SIG-M5 (cell line): ENCODE measurements around the gene SNX24.
"Not testable (repeated sequence)": the region's sequence is repeated elsewhere in the genome, so short reads cannot be mapped to it uniquely, and the experiment has no call there.

Experiments
- DNase-seq: peaks from one replicate; lab custom pipeline; 2025; lab: John Stamatoyannopoulos, UW

The SNX24 gene

GRCh38 chr5:122845229-122846050 is at the start of gene SNX24:
TSS of gene SNX24 (plus strand) at chr5:122845613. CDS start at chr5:122845634, 21 bp downstream.
- DNase-seq = no peak

- no peak for DNase-seq
Measured at GRCh38 chr5:122805481-122805880, 39.9 kb upstream of the SNX24 start.

GRCh38 chr5:122810405-122810804 is 35.0 kb upstream of the SNX24 start:
- DNase-seq = no peak

- no peak for DNase-seq
Measured at GRCh38 chr5:122815218-122815767, 30.1 kb upstream of the SNX24 start.

- no peak for DNase-seq
Measured at GRCh38 chr5:122816756-122817155, 28.7 kb upstream of the SNX24 start.

- no peak for DNase-seq
Measured at GRCh38 chr5:122831984-122832383, 13.4 kb upstream of the SNX24 start.

GRCh38 chr5:122835681-122836080 is 9.7 kb upstream of the SNX24 start:
- DNase-seq = no peak

- no peak for DNase-seq
Measured at GRCh38 chr5:122836947-122837346, 8.5 kb upstream of the SNX24 start.

- no peak for DNase-seq
Measured at GRCh38 chr5:122839731-122840130, 5.7 kb upstream of the SNX24 start.

- no peak for DNase-seq
Measured at GRCh38 chr5:122842016-122842580, 3.3 kb upstream of the SNX24 start.

- no peak for DNase-seq
Measured at GRCh38 chr5:122844136-122844909, 1.1 kb upstream of the SNX24 start.

- DNase-seq = no peak
Measured at GRCh38 chr5:122844910-122845228, 544 bp upstream of the SNX24 start.

GRCh38 chr5:122846051-122846550 is 688 bp downstream of the SNX24 start:
- DNase-seq = no peak

- DNase-seq = no peak
Measured at GRCh38 chr5:122847687-122848081, 2.3 kb downstream of the SNX24 start.

- no peak for DNase-seq
Measured at GRCh38 chr5:122849771-122850170, 4.4 kb downstream of the SNX24 start.

- not testable (repeated sequence) for DNase-seq
Measured at GRCh38 chr5:122857538-122857937, 12.1 kb downstream of the SNX24 start.

- no peak for DNase-seq
Measured at GRCh38 chr5:122858451-122858850, 13.0 kb downstream of the SNX24 start.

- no peak for DNase-seq
Measured at GRCh38 chr5:122863240-122863639, 17.8 kb downstream of the SNX24 start.

GRCh38 chr5:122863721-122864120 is 18.3 kb downstream of the SNX24 start:
- DNase-seq = no peak

- no peak for DNase-seq
Measured at GRCh38 chr5:122864400-122864799, 19.0 kb downstream of the SNX24 start.

GRCh38 chr5:122864842-122865241 is 19.4 kb downstream of the SNX24 start:
- DNase-seq = no peak

GRCh38 chr5:122870219-122870856 is 24.9 kb downstream of the SNX24 start:
- DNase-seq = no peak
